Esophagus (tissue), 2 donors: ENCODE data around the gene KCNK3. TPM values are rescaled to one million over a fixed set of nuclear protein-coding genes. Genes with fewer than 3 reads are reported as not detected.

Experiments used
- H3K27ac ChIP-seq, 2 donors: one replicate each; pipeline ENCODE4 v1.5.1; 2013; ENCODE audit warnings: low read depth in 2 of 2, mild to moderate bottlenecking in 2 of 2, inconsistent platforms in 1 of 2, low read length in 1 of 2, moderate library complexity in 1 of 2
- H3K27me3 ChIP-seq, 2 donors: one replicate each; pipeline ENCODE4 v1.6.1; 2013; ENCODE audit warnings: low read length in 2 of 2, control low read depth in 1 of 2, mild to moderate bottlenecking in 1 of 2; ENCODE audit not compliant: insufficient read depth in 2 of 2, control insufficient read depth in 1 of 2
- H3K36me3 ChIP-seq, 2 donors: one replicate each; pipeline ENCODE4 v1.6.1; 2013; ENCODE audit warnings: low read length in 1 of 2; ENCODE audit not compliant: control insufficient read depth in 2 of 2, insufficient read depth in 2 of 2
- H3K4me1 ChIP-seq, 2 donors: one replicate each; pipeline ENCODE4 v1.6.1; 2013; ENCODE audit warnings: low read length in 1 of 2; ENCODE audit not compliant: control insufficient read depth in 2 of 2, insufficient read depth in 2 of 2
- H3K4me3 ChIP-seq, 2 donors: one replicate each; pipeline ENCODE4 v1.5.1; 2013; ENCODE audit warnings: low read length in 2 of 2, mild to moderate bottlenecking in 2 of 2, low read depth in 1 of 2, moderate library complexity in 1 of 2
- H3K9me3 ChIP-seq, 2 donors: one replicate each; pipeline ENCODE4 v1.6.1; 2013; ENCODE audit warnings: mild to moderate bottlenecking in 2 of 2, low read depth in 1 of 2, low read length in 1 of 2, moderate library complexity in 1 of 2; ENCODE audit not compliant: control insufficient read depth in 2 of 2, insufficient read depth in 1 of 2
- WGBS, 2 donors: extraction: QIAGEN DNeasy Blood & Tissue Kit; methylation state at CpG; one replicate each; pipeline ENCODE4 v1.1.7; 2013; 5-methylcytosine and 5-hydroxymethylcytosine counted together
- polyA plus RNA-seq, 2 donors: library from polyadenylated mRNA; stranded (reverse); fragments of 200-250 nt; gene quantifications; one replicate each; pipeline ENCODE4 v1.2.3, GENCODE V29; 2013
- donor health status: healthy with polysubstance abuse.
- donor health status: Bipolar disorder and iron deficiency.

KCNK3 gene
- polyA plus RNA-seq, 2 donors: 0.16 to 0.76 TPM

DNA sequence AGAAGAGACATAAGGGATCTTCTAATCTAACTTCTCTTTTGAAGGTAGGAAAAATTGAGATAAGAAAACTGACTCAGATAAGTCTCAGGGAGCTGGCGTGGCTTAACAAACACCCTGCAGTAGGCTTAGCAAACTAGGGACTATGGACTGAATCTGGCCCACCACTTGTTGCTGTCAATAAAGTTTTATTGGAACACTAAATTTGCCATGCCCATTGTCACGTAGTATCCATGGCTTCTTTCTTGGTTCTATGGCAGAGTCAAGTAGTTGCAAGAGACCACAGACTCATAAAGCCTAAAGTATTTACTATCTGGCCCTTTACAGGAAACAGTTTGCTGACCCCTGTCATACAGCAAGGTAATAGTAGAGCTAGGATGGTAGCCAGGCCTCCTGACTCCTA is 24.2 kb downstream of the KCNK3 start:
- no peaks in the 10 kb centered on the region for H3K27me3 ChIP-seq
- H3K36me3 ChIP-seq: no peaks in the 10 kb centered on the region
- no peak overlapping the region for H3K27ac ChIP-seq
- 86 to 91% methylated on average over 2 of the region's 2 CpGs for WGBS, 2 donors
- H3K4me1 ChIP-seq: peaks cover 0 to 6% of the 10 kb centered on the region in 2 donors
- no peaks in the 10 kb centered on the region for H3K9me3 ChIP-seq
- no peak overlapping the region for H3K4me3 ChIP-seq

DNA sequence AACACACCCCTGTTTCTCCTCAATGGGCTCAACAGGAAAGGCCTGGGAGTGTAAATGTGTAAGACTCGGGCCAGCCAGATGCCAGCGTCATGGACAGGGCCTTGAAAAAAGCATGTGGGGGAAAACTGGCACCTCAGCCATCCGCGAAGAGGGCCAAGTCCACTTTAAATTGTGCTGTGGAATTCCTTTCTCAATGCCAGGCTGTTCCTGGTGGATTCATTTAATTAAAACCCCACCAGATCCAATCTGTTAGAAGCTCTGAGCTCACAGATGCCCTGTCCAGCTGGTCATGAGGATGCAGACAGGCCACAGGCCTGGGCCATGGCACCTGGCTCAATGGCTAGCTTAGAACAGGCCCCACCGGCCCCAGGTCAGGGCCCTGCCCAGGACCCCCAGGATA is 24.8 kb downstream of the KCNK3 start:
- H3K36me3 ChIP-seq: no peaks in the 10 kb centered on the region
- H3K27me3 ChIP-seq: no peaks in the 10 kb centered on the region
- H3K4me3 ChIP-seq: no peak overlapping the region
- H3K4me1 ChIP-seq: peaks cover 0 to 6% of the 10 kb centered on the region in 2 donors
- 75 to 83% methylated on average over 5 of the region's 5 CpGs for WGBS, 2 donors
- no peak overlapping the region for H3K27ac ChIP-seq
- H3K9me3 ChIP-seq: no peaks in the 10 kb centered on the region

DNA sequence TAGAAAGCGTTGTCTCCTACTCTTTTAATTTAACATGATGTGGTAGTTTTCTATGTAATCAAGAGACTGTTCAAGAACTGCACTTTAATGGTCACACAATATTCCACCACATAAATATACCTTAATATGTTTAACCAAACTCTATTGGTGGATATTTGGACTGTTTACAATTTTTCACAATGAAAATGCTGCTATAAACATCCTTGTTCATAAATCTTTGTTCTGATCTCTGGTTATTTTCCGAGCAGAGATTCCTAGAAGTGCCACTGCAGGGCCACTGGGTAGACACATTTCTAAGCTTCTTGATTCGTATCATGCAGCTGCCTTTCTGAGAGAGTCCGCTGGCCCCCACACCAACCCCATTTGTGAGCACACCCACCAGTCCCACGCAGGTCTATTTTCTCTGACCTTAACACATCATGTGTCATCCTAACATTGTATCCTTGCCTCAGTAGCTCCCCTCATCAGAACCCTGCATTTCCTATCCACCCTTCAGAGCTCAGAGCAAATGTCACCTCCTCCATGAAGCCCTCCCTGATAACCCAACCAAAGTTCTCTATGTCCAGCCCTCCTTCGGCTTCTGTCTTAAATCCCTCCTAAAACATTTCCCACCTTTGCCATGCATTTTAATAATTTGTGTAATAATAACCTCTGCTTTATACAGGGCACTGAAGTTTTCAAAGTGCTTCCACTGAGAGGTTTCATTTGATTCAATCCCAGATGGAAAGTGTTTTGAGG is 26.6 kb downstream of the KCNK3 start:
- Histone ChIP-seq H3K4me1 (peaks cover 0 to 6% of the 10 kb centered on the region in 2 donors), H3K27me3 (no peaks in the 10 kb centered on the region), H3K36me3 (no peaks in the 10 kb centered on the region), H3K4me3 (no peak overlapping the region), H3K27ac (no peak overlapping the region), H3K9me3 (no peaks in the 10 kb centered on the region)
- 72 to 77% methylated on average over 6 of the region's 6 CpGs for WGBS, 2 donors

DNA sequence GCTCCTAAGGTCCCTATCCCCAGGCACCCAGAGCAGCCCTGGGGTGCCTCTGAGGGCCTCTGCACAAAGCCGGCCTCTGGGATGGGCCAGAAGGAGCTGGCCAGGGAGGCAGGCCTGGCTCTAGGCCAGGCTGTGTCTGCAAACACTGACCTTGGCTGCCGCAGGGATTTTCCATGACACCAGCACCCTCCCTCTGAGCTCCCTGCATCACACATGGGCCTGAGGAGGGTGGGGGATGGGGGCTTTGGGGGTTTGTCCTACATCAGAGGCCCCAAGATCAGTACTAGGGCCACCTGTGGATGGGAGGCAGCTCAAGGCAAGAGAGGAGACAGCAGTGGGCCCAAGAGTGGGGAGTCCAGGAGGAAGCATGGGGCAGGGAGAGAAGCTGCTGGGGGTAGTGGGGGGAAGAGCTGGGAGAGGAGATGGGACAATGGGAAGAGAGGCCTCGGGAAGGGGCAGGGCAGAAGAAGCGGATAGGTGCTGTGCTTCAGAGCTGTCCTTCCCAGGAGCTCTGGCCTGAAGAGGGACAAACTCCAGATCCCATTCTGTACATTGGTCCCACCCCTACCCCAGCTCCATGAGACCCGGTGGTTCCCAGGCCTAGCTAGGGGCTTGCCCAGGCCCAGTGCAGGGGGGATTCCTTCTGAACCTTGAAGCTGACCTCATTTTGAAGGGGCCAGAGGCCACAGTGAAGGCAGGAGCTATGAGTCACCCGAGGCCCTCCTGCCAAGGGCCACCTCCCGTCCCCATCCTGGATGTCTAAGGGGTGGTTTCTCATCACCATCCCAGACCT is 28.0 kb downstream of the KCNK3 start:
- Histone ChIP-seq H3K4me1 (peaks cover 0 to 8% of the 10 kb centered on the region in 2 donors), H3K27me3 (no peaks in the 10 kb centered on the region), H3K9me3 (no peaks in the 10 kb centered on the region), H3K27ac (peak overlapping the region; percentile 48 to 67), H3K36me3 (no peaks in the 10 kb centered on the region), H3K4me3 (no peak overlapping the region)
- WGBS, 2 donors: 39 to 55% methylated on average over 7 of the region's 7 CpGs

DNA sequence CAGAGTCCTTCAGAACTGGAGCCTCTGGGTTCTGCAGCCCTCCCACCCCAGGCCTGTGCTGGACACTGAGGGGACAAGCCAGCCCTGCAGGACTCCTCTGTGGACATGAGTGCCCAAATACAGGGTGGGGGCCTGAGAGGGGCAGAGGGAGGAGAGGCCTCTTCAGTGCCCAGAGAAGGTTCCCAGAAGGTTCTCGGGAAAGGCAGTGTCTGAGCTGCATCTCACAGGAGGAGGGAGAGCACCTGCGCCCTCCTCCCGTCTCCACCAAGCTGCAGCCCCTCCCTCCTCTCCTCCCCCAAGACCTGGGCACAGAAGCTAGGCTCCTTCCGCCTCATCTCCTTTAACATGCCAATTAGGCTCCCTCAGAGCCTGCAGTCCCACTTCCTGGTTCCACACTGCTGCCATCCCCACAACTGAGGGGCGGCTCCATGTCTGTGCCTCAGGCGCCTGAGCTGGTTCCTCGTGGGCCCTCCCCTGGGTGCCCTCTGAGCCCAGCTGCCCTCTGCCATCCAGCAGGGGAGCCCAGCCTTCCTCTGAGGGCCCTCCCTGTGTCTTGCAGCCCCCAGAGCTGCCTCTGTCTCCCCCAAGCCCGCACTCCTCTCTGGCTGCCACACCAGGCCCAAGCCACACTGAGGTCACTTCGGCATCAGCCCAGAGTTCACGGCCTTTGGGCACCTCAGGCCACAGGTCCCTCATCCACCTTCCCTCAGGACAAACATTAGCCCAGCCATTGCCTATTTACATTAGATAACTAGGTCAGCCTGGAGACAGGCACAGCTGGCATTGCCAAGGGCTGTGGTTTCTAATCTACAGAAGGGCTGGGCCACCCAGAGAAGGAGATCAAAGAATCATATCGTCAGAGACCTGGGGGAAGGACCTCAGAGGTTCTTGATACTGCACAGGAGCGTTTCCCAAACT is 28.9 kb downstream of the KCNK3 start:
- H3K4me3 ChIP-seq: no peak overlapping the region
- H3K27ac ChIP-seq: peak overlapping the region; percentile 20 to 67
- peaks cover 0 to 9% of the 10 kb centered on the region in 2 donors for H3K4me1 ChIP-seq
- no peaks in the 10 kb centered on the region for H3K9me3 ChIP-seq
- H3K27me3 ChIP-seq: no peaks in the 10 kb centered on the region
- 63 to 76% methylated on average over 12 of the region's 12 CpGs for WGBS, 2 donors
- H3K36me3 ChIP-seq: no peaks in the 10 kb centered on the region

DNA sequence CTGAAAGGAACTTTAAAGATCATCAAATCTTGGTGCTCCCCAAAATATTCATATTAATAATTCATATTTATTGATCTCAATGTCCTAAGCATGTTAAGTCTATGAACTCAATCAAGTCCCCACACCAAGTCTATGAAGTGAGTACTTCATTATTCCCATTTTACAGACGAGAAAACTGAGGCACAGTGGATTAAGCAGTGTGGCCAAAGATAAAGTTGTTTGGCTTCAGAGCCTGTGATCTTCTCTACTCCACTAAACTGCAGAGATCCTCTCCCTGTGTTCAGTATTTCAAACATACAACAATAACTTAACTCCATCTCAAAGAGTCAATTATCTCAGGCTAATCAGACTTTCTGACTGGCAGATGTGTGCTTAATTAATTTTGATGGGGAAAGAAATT is 29.8 kb downstream of the KCNK3 start:
- Histone ChIP-seq H3K4me1 (peaks cover 0 to 9% of the 10 kb centered on the region in 2 donors), H3K27ac (no peak overlapping the region)

DNA sequence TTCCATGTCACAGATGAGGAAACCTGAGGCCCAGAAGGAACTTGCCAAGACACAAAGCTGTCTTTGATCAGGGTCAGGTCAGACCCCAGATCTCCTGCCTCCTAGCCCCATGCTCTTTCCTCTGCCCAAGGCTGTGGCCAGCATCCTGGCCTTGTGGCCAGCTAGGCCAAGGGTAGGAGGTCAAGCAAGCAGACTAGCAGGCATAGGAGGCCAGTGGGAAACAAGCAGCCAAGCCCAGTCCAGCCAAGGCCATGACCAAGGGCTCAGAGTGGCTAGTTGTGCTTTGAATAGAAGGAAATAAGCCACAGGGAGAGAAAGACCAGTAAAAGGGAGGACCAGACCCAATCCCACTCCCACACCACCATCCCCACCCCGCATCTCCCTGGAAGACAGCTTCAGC is 30.4 kb downstream of the KCNK3 start:
- 90 to 100% methylated on average over 1 of the region's 1 CpG for WGBS, 2 donors
- H3K9me3 ChIP-seq: no peaks in the 10 kb centered on the region
- no peaks in the 10 kb centered on the region for H3K36me3 ChIP-seq
- no peaks in the 10 kb centered on the region for H3K27me3 ChIP-seq
- H3K4me1 ChIP-seq: peaks cover 0 to 12% of the 10 kb centered on the region in 2 donors
- no peak overlapping the region for H3K4me3 ChIP-seq
- H3K27ac ChIP-seq: no peak overlapping the region

More for the DNA sequence above, 29.8 kb downstream of the KCNK3 start:
- Histone ChIP-seq H3K36me3 (no peaks in the 10 kb centered on the region), H3K9me3 (no peaks in the 10 kb centered on the region), H3K27me3 (no peaks in the 10 kb centered on the region), H3K4me3 (no peak overlapping the region)
- WGBS, 2 donors: 78 to 86% methylated on average over 1 of the region's 1 CpG

DNA sequence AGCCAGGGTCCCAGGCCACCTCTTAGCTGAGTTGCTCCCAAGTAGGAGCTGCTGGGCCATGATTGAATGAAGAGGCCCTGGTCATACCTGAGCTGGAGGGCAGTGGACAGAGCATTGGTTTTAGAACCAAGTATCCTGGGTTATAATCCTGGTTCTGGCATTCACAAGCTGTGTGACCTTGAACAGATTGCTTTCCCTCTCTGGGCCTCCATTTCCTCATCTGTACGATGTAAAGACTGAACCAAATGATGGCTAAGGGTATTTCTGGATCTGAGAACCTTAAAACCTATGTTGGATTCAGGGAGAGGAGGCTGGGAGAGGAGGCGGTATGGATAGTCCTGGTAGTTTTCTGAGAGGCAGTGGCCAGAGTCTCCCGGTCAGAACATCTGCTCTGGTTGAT is 31.0 kb downstream of the KCNK3 start:
- WGBS, 2 donors: 78 to 89% methylated on average over 3 of the region's 3 CpGs
- no peaks in the 10 kb centered on the region for H3K9me3 ChIP-seq
- H3K4me1 ChIP-seq: peaks cover 0 to 12% of the 10 kb centered on the region in 2 donors
- H3K36me3 ChIP-seq: no peaks in the 10 kb centered on the region
- no peak overlapping the region for H3K4me3 ChIP-seq
- H3K27me3 ChIP-seq: no peaks in the 10 kb centered on the region
- H3K27ac ChIP-seq: peak overlapping the region; percentile 4 to 26
